HepG2 (cell line): ENCODE results near the gene FAHD2A. TPM values are rescaled to one million over a fixed set of nuclear protein-coding genes. Genes with fewer than 3 reads are reported as not detected.

Experiments used
- ARHGAP35 ChIP-seq: sonication (generic); formaldehyde crosslinking; IDR thresholded peaks from 2 replicates; pipeline ENCODE4 v1.9.0; 2022; ENCODE audit warnings: mild to moderate bottlenecking, inconsistent platforms, moderate library complexity, missing genetic modification reagents, borderline replicate concordance
- ESRRA ChIP-seq: sonication (generic); formaldehyde crosslinking; IDR thresholded peaks from 2 replicates; pipeline ENCODE4 v1.5.1; 2020; ENCODE audit warnings: mild to moderate bottlenecking, low read depth, missing genetic modification reagents
- HDAC2 ChIP-seq: sonication (generic); formaldehyde crosslinking; IDR thresholded peaks from 2 replicates; pipeline ENCODE4 v1.4.0; 2020; ENCODE audit warnings: missing genetic modification reagents
- KAT2B ChIP-seq: fragments of 150-350 bp; IDR thresholded peaks from 2 replicates; pipeline ENCODE4 v1.6.1; 2014; ENCODE audit warnings: low read depth, low read length, borderline replicate concordance
- KAT8 ChIP-seq: IDR thresholded peaks from 2 replicates; pipeline ENCODE4 v1.6.1; 2016; ENCODE audit warnings: missing genetic modification reagents, missing compliant biosample characterization
- KDM2A ChIP-seq: sonication (generic); formaldehyde crosslinking; IDR thresholded peaks from 2 replicates; pipeline ENCODE4 v1.4.0; 2020; ENCODE audit warnings: low read depth, missing genetic modification reagents, borderline replicate concordance
- MEIS1 ChIP-seq: sonication (generic); formaldehyde crosslinking; IDR thresholded peaks from 2 replicates; pipeline ENCODE4 v1.9.0; 2021; ENCODE audit warnings: mild to moderate bottlenecking, missing genetic modification reagents, moderate library complexity, borderline replicate concordance
- PAF1 ChIP-seq: IDR thresholded peaks from 2 replicates; pipeline ENCODE4 v1.6.1; 2016; ENCODE audit warnings: missing genetic modification reagents, missing compliant biosample characterization
- PAX8 ChIP-seq: sonication (generic); formaldehyde crosslinking; IDR thresholded peaks from 2 replicates; pipeline ENCODE4 v1.8.0; 2022; ENCODE audit warnings: mild to moderate bottlenecking, missing genetic modification reagents, borderline replicate concordance
- PCBP2 ChIP-seq: fragments of 200-400 bp; formaldehyde crosslinking; optimal IDR thresholded peaks from 2 replicates; pipeline ENCODE3; 2018; ENCODE audit warnings: low read length, low read depth; ENCODE audit not compliant: poor library complexity, severe bottlenecking
- REXO4 ChIP-seq: sonication (generic); formaldehyde crosslinking; IDR thresholded peaks from 2 replicates; pipeline ENCODE4 v1.8.0; 2022; ENCODE audit warnings: missing genetic modification reagents, mild to moderate bottlenecking, borderline replicate concordance
- SMAD3 ChIP-seq: sonication (generic); formaldehyde crosslinking; IDR thresholded peaks from 2 replicates; pipeline ENCODE4 v1.4.0; 2020; ENCODE audit warnings: missing genetic modification reagents
- TAF15 ChIP-seq: fragments of 200-400 bp; formaldehyde crosslinking; IDR thresholded peaks from one replicate; pipeline ENCODE4 v1.6.1; 2018; ENCODE audit warnings: mild to moderate bottlenecking, low read depth, low read length; ENCODE audit not compliant: poor library complexity, severe bottlenecking
- TCF7L2 ChIP-seq: IDR thresholded peaks from 2 replicates; pipeline ENCODE4 v1.6.1; 2011; ENCODE audit warnings: mild to moderate bottlenecking, low read depth, low read length, moderate library complexity
- WIZ ChIP-seq: sonication (generic); formaldehyde crosslinking; IDR thresholded peaks from 2 replicates; pipeline ENCODE4 v1.5.1; 2020; ENCODE audit warnings: mild to moderate bottlenecking, missing genetic modification reagents
- XBP1 ChIP-seq: sonication (generic); formaldehyde crosslinking; IDR thresholded peaks from 2 replicates; pipeline ENCODE4 v1.5.0; 2020; ENCODE audit warnings: missing genetic modification reagents
- ZFYVE20 ChIP-seq: sonication (generic); formaldehyde crosslinking; IDR thresholded peaks from 2 replicates; pipeline ENCODE4 v1.8.0; 2023; ENCODE audit warnings: low read depth, mild to moderate bottlenecking, moderate library complexity, missing genetic modification reagents, borderline replicate concordance
- ZNF101 ChIP-seq: sonication (generic); formaldehyde crosslinking; IDR thresholded peaks from 2 replicates; pipeline ENCODE4 v1.4.0; 2020; ENCODE audit warnings: mild to moderate bottlenecking, low read depth, missing genetic modification reagents, borderline replicate concordance
- ZNF24 ChIP-seq: fragments of 450-650 bp; IDR thresholded peaks from 2 replicates; pipeline ENCODE4 v1.6.1; 2017; ENCODE audit warnings: antibody characterized with exemption, mild to moderate bottlenecking
- ZNF296 ChIP-seq: sonication (generic); formaldehyde crosslinking; conservative IDR thresholded peaks from 2 replicates; pipeline ENCODE4 v1.5.0; 2020; ENCODE audit warnings: mild to moderate bottlenecking, missing genetic modification reagents
- ZNF543 ChIP-seq: sonication (generic); formaldehyde crosslinking; IDR thresholded peaks from 2 replicates; pipeline ENCODE4 v1.4.0; 2020; ENCODE audit warnings: mild to moderate bottlenecking, missing genetic modification reagents
- ZNF766 ChIP-seq: sonication (generic); formaldehyde crosslinking; IDR thresholded peaks from 2 replicates; pipeline ENCODE4 v1.5.0; 2020; ENCODE audit warnings: missing genetic modification reagents, borderline replicate concordance
- polyA plus RNA-seq, 8 experiments: library from polyadenylated mRNA; depleted of rRNA in 3 of 8; stranded (reverse) in 7 of 8; unstranded in 1 of 8; fragments of >200 nt; fragmentation: Illumina TruSeq in 4 of 8; extraction: Trizol in 4 of 8; gene quantifications; 2 replicates each; pipeline versions ENCODE4 v1.2.1 to v1.2.3, GENCODE V29; 2011 to 2016; ENCODE audit warnings: low read depth in 4 of 8, missing spikeins in 1 of 8, mixed read lengths in 1 of 8; ENCODE audit not compliant: insufficient read depth in 1 of 8
- total RNA-seq, 5 experiments: library from RNA; depleted of rRNA; stranded (reverse); fragments of >200 nt; fragmentation: Illumina TruSeq; extraction: Trizol; gene quantifications; 2 replicates each; pipeline ENCODE4 v1.2.3, GENCODE V29; 2016; ENCODE audit warnings: low read depth in 1 of 5
- TF ChIP-seq, protein P1 (sequence below): sonication (generic); formaldehyde crosslinking; IDR thresholded peaks from 2 replicates; pipeline ENCODE4 v1.4.0; 2020; ENCODE audit warnings: missing genetic modification reagents
- TF ChIP-seq, protein P2 (sequence below): sonication (generic); formaldehyde crosslinking; IDR thresholded peaks from 2 replicates; pipeline ENCODE4 v1.8.0; 2022; ENCODE audit warnings: mild to moderate bottlenecking, missing genetic modification reagents; ENCODE audit not compliant: insufficient replicate concordance
- TF ChIP-seq, protein P3 (sequence below): sonication (generic); formaldehyde crosslinking; IDR thresholded peaks from 2 replicates; pipeline ENCODE4 v1.4.0; 2020; ENCODE audit warnings: missing genetic modification reagents

The FAHD2A gene
- total and polyA plus RNA-seq, 2 of the 13 experiments (the other 11 are each of a cell fraction or from before 2014, with no cell fraction given): 34.0 to 44.2 TPM

DNA sequence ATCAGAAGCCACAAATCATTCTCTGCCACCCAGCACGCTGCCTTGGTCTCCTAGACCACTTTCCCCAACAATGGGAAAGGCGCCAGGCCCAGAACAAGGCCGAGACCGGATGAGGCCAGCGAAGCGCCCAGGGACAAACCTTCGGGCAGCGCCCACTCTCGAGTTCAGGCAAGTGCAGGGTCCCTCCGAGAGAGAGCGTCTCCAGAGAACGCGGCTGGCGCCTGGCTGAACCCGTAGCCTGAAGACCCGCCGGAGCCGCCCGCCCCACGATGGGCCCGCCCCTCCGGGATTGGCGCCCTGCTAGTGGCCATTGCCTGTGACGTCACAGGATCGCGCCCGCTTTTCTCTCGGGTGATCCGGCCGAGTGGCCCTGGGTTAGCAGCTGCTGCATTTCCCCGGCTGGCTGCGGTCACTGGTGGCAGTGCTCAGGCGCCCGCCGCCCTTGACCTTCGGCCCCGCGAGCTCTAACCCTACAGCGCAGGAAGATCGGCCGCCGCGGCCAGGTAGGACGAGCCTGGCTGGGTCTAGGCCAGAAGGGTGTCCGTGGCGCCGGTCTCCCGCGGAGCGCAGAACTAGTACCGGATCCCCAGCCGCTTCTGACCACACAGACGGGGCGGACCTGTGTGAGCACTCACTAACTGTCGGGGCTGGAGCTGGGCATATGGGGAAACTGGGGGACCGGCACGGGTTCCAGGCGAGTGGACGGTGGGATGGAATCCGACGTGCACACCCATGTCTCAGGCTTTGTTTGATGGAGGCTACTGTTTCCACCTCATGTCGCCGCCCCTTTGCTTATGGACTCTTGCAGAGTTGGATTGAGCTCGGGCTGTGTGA, at the start of gene FAHD2A (continued):
- TF ChIP-seq, protein P1, sequence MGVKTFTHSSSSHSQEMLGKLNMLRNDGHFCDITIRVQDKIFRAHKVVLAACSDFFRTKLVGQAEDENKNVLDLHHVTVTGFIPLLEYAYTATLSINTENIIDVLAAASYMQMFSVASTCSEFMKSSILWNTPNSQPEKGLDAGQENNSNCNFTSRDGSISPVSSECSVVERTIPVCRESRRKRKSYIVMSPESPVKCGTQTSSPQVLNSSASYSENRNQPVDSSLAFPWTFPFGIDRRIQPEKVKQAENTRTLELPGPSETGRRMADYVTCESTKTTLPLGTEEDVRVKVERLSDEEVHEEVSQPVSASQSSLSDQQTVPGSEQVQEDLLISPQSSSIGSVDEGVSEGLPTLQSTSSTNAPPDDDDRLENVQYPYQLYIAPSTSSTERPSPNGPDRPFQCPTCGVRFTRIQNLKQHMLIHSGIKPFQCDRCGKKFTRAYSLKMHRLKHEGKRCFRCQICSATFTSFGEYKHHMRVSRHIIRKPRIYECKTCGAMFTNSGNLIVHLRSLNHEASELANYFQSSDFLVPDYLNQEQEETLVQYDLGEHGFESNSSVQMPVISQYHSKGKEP (CRISPR knock-in tag): 0 out of 2 replicates have a peak, but pooled peaks have one; percentile 36
- TF ChIP-seq TAF15 (no peak), WIZ (CRISPR knock-in tag) (no peak; the same call in 1 of the 2 replicates), KAT2B (no peak), REXO4 (CRISPR knock-in tag) (no peak; the same call in 1 of the 2 replicates), MEIS1 (CRISPR knock-in tag) (peak; percentile 77), ZNF766 (CRISPR knock-in tag) (no peak), ZFYVE20 (CRISPR knock-in tag) (peak; percentile 76; the same call in 1 of the 2 replicates), KDM2A (CRISPR knock-in tag) (peak; percentile 88; the same call in 1 of the 2 replicates), SMAD3 (peak; percentile 54; the same call in 1 of the 2 replicates), TCF7L2 (no peak), PAX8 (CRISPR knock-in tag) (peak; percentile 87), PAF1 (CRISPR knock-in tag) (no peak), ZNF24 (no peak), PCBP2 (no peak), ZNF101 (CRISPR knock-in tag) (no peak), ESRRA (CRISPR knock-in tag) (peak; percentile 98), ARHGAP35 (CRISPR knock-in tag) (peak; percentile 19; the same call in 1 of the 2 replicates), XBP1 (CRISPR knock-in tag) (no peak; the same call in 1 of the 2 replicates), KAT8 (CRISPR knock-in tag) (peak; percentile 96), ZNF296 (no peak), HDAC2 (CRISPR knock-in tag) (peak; percentile 94), ZNF543 (CRISPR knock-in tag) (no peak; the same call in 1 of the 2 replicates)
- TF ChIP-seq, protein P2, sequence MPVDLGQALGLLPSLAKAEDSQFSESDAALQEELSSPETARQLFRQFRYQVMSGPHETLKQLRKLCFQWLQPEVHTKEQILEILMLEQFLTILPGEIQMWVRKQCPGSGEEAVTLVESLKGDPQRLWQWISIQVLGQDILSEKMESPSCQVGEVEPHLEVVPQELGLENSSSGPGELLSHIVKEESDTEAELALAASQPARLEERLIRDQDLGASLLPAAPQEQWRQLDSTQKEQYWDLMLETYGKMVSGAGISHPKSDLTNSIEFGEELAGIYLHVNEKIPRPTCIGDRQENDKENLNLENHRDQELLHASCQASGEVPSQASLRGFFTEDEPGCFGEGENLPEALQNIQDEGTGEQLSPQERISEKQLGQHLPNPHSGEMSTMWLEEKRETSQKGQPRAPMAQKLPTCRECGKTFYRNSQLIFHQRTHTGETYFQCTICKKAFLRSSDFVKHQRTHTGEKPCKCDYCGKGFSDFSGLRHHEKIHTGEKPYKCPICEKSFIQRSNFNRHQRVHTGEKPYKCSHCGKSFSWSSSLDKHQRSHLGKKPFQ (CRISPR knock-in tag): no peak
- TF ChIP-seq, protein P3, sequence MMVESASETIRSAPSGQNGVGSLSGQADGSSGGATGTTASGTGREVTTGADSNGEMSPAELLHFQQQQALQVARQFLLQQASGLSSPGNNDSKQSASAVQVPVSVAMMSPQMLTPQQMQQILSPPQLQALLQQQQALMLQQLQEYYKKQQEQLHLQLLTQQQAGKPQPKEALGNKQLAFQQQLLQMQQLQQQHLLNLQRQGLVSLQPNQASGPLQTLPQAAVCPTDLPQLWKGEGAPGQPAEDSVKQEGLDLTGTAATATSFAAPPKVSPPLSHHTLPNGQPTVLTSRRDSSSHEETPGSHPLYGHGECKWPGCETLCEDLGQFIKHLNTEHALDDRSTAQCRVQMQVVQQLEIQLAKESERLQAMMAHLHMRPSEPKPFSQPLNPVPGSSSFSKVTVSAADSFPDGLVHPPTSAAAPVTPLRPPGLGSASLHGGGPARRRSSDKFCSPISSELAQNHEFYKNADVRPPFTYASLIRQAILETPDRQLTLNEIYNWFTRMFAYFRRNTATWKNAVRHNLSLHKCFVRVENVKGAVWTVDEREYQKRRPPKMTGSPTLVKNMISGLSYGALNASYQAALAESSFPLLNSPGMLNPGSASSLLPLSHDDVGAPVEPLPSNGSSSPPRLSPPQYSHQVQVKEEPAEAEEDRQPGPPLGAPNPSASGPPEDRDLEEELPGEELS: no peak; the same call in 1 of the 2 replicates
